IMR-90 (cell line): ENCODE results near the gene CD96. TPM values are rescaled to one million over a fixed set of nuclear protein-coding genes. Genes with fewer than 3 reads are reported as not detected.
A peak's percentile ranks its signal among the peaks of the same experiment; 100 is the strongest.

Experiments
- ATAC-seq: fragments of 200-7000 bp; cut with Tn5 transposase; 2 replicates; pipeline ENCODE4 v1.9.1; 2020; ENCODE audit warnings: low read depth, mild to moderate bottlenecking, moderate library complexity
- BruUV-seq: library from RNA; stranded (reverse); fragments of 400-500 nt; replicated peaks from 2 replicates; lab custom pipeline; 2021; lab: Mats Ljungman, UMichigan
- CTCF ChIA-PET: fragments of 300-600 bp; formaldehyde crosslinking; extraction: SDS; loops from one replicate; lab custom pipeline; 2021; ENCODE audit warnings: antibody characterized with exemption; lab: Yijun Ruan, JAX
- POLR2A ChIA-PET: fragments of 300-600 bp; sonication (Branson Sonifier 250); formaldehyde crosslinking; loops from one replicate; lab custom pipeline; 2022; ENCODE audit warnings: antibody characterized with exemption; ENCODE audit not compliant: unreplicated experiment; lab: Charles Lee
- DNase-seq: peaks from one replicate; pipeline ENCODE4 v3.0.0; 2013
- H2AFZ ChIP-seq: replicated peaks from 2 replicates; pipeline ENCODE3; 2013; ENCODE audit warnings: low read length, mild to moderate bottlenecking; ENCODE audit not compliant: poor library complexity
- H2AK5ac ChIP-seq: 2 replicates; pipeline ENCODE4 v1.6.1; 2013; ENCODE audit warnings: low read depth, low read length, inconsistent platforms
- H2AK9ac ChIP-seq: replicated peaks from 2 replicates; pipeline ENCODE3; 2013; ENCODE audit warnings: mild to moderate bottlenecking, low read depth, low read length, moderate library complexity; ENCODE audit not compliant: poor library complexity
- H2BK120ac ChIP-seq: 2 replicates; pipeline ENCODE4 v1.6.1; 2013; ENCODE audit warnings: low read depth, low read length, inconsistent platforms
- H2BK15ac ChIP-seq: 3 replicates; pipeline ENCODE4 v1.6.1; 2013; ENCODE audit warnings: low read depth, low read length, inconsistent platforms
- H2BK20ac ChIP-seq: 2 replicates; pipeline ENCODE4 v1.6.1; 2013; ENCODE audit warnings: low read depth, mild to moderate bottlenecking, inconsistent platforms, low read length, moderate library complexity
- H2BK5ac ChIP-seq: 2 replicates; pipeline ENCODE4 v1.6.1; 2013; ENCODE audit warnings: mild to moderate bottlenecking, low read depth, low read length, inconsistent platforms; ENCODE audit not compliant: poor library complexity, severe bottlenecking
- H3K14ac ChIP-seq: replicated peaks from 2 replicates; pipeline ENCODE4 v1.6.1; 2013; ENCODE audit warnings: low read depth, low read length, inconsistent platforms
- H3K18ac ChIP-seq: 2 replicates; pipeline ENCODE4 v1.6.1; 2013; ENCODE audit warnings: low read depth, low read length, control low read depth
- H3K23ac ChIP-seq: 2 replicates; pipeline ENCODE4 v1.6.1; 2013; ENCODE audit warnings: low read depth, low read length, inconsistent platforms
- H3K27ac ChIP-seq: 2 replicates; pipeline ENCODE4 v1.5.1; 2013; ENCODE audit warnings: mild to moderate bottlenecking, control low read depth, low read length; ENCODE audit not compliant: insufficient read depth
- H3K27me3 ChIP-seq: 2 replicates; pipeline ENCODE4 v1.6.1; 2013; ENCODE audit warnings: low read length; ENCODE audit not compliant: control insufficient read depth, insufficient read depth
- H3K36me3 ChIP-seq: 2 replicates; pipeline ENCODE4 v1.6.1; 2013; ENCODE audit warnings: low read length, mixed read lengths; ENCODE audit not compliant: control insufficient read depth, insufficient read depth
- H3K4ac ChIP-seq: 2 replicates; pipeline ENCODE4 v1.6.1; 2013; ENCODE audit warnings: low read depth, low read length, inconsistent platforms
- H3K4me1 ChIP-seq: 2 replicates; pipeline ENCODE4 v1.6.1; 2013; ENCODE audit warnings: low read length, mixed read lengths; ENCODE audit not compliant: control insufficient read depth, insufficient read depth
- H3K4me2 ChIP-seq: 2 replicates; pipeline ENCODE4 v1.6.1; 2013; ENCODE audit warnings: low read depth, mild to moderate bottlenecking, control low read depth, low read length, moderate library complexity
- H3K4me3 ChIP-seq: 2 replicates; pipeline ENCODE4 v1.5.1; 2013; ENCODE audit warnings: low read depth, mild to moderate bottlenecking, control low read depth, low read length, moderate library complexity; ENCODE audit not compliant: insufficient read depth
- H3K56ac ChIP-seq: 2 replicates; pipeline ENCODE4 v1.6.1; 2013; ENCODE audit warnings: low read length, inconsistent platforms; ENCODE audit not compliant: insufficient read depth; ENCODE audit errors: extremely low read depth
- H3K79me1 ChIP-seq, 2 experiments: 2 replicates each; pipeline ENCODE4 v1.6.1; 2013; ENCODE audit warnings: low read length in 2 of 2, inconsistent platforms in 1 of 2, low read depth in 1 of 2
- H3K9ac ChIP-seq: 2 replicates; pipeline ENCODE4 v1.6.1; 2013; ENCODE audit warnings: low read depth, low read length, control low read depth
- H3K9me1 ChIP-seq: 2 replicates; pipeline ENCODE4 v1.6.1; 2013; ENCODE audit warnings: low read length, inconsistent platforms; ENCODE audit not compliant: insufficient read depth
- H3K9me3 ChIP-seq: 2 replicates; pipeline ENCODE4 v1.6.1; 2013; ENCODE audit warnings: low read length; ENCODE audit not compliant: control insufficient read depth, insufficient read depth
- H4K20me1 ChIP-seq: 2 replicates; pipeline ENCODE4 v1.6.1; 2013; ENCODE audit warnings: low read length, inconsistent platforms; ENCODE audit not compliant: insufficient read depth
- H4K5ac ChIP-seq: 2 replicates; pipeline ENCODE4 v1.6.1; 2013; ENCODE audit warnings: mild to moderate bottlenecking, low read depth, low read length, control low read depth
- H4K8ac ChIP-seq, 2 experiments: 2 replicates each; pipeline ENCODE4 v1.6.1; 2013; ENCODE audit warnings: low read depth in 2 of 2, low read length in 2 of 2, control low read depth in 1 of 2, inconsistent platforms in 1 of 2
- H4K91ac ChIP-seq: 2 replicates; pipeline ENCODE4 v1.6.1; 2013; ENCODE audit warnings: low read depth, low read length, inconsistent platforms; ENCODE audit not compliant: insufficient read depth
- FOS ChIP-seq: fragments of 150-350 bp; IDR thresholded peaks from 2 replicates; pipeline ENCODE4 v1.6.1; 2016; ENCODE audit warnings: low read depth, low read length
- MAZ ChIP-seq: IDR thresholded peaks from 2 replicates; pipeline ENCODE4 v1.6.1; 2012; ENCODE audit warnings: low read depth, mild to moderate bottlenecking, low read length, improper control_type of control experiment, moderate library complexity, borderline replicate concordance
- RAD21 ChIP-seq: IDR thresholded peaks from 2 replicates; pipeline ENCODE4 v1.6.1; 2012; ENCODE audit warnings: low read length, improper control_type of control experiment
- WGBS, 2 experiments: methylation state at CpG; one replicate each; pipeline versions ENCODE4 v1.1.5 to v1.1.7; 2013; ENCODE audit warnings: missing lambda C conversion rate in 2 of 2; ENCODE audit not compliant: insufficient read length in 1 of 2; ENCODE audit errors: extremely low coverage in 2 of 2; 5-methylcytosine and 5-hydroxymethylcytosine counted together
- dilution Hi-C: fragments of 300-500 bp; cut with HindIII; formaldehyde crosslinking; loops from one replicate; pipeline ENCODE4 v1.14.3; 2018; ENCODE audit warnings: low sequenced_read_pairs; ENCODE audit not compliant: unreplicated experiment
- in situ Hi-C: fragments of 300-500 bp; cut with MboI; formaldehyde crosslinking; loops from 3 replicates; pipeline ENCODE4 v1.14.3; 2019; ENCODE audit warnings: low sequenced_read_pairs, inconsistent platforms, mixed read lengths
- intact Hi-C: fragments of 100-400 bp; cut with micrococcal nuclease; formaldehyde crosslinking; loops from 2 replicates; pipeline ENCODE4 v1.10.0; 2022
- polyA plus RNA-seq, 3 experiments: library from polyadenylated mRNA; depleted of rRNA; stranded (reverse); fragments of >200 nt; gene quantifications; 2 replicates each; pipeline ENCODE4 v1.2.3, GENCODE V29; 2012; ENCODE audit warnings: low replicate concordance in 1 of 3
- total RNA-seq: library from RNA; depleted of rRNA; stranded (reverse); fragments of >200 nt; gene quantifications from 2 replicates; pipeline ENCODE4 v1.2.3, GENCODE V29; 2012

Gene CD96
- total and polyA plus RNA-seq, 2 of the 4 experiments (the other 2 are of a cell fraction), result 0.05 to 0.18 TPM

DNA sequence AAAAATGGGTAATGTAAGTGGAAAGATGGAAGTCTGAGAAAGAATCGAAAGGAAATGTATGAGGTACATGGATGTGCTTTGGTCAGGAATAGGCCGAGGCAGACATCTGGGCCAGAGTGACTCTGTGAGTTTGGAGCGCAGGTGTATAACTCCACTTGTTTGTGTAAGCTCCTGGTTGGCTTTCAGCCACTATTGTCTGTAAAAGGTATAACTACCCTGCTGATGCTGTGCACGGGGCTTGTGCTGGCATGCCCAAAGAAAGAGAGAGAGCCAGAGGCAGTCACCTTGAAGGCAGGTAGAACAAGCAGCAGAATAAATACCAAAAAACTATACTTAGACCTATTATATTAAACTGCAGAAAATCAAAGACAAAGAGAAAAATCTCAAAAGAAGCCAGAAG is 32.7 kb upstream of the CD96 start:
- H3K27me3 ChIP-seq, result peaks cover 7% of the 10 kb centered on the region
- H3K4me3 ChIP-seq, result no peak overlapping the region
- no peak overlapping the region for H2AK9ac ChIP-seq
- ATAC-seq (no peak), DNase-seq (no peak)
- H3K14ac ChIP-seq, result no peak overlapping the region
- no TSS peak for BruUV-seq
- TF ChIP-seq FOS (no peak), RAD21 (no peak), MAZ (no peak)
- no peaks in the 10 kb centered on the region for H3K36me3 ChIP-seq
- H4K91ac ChIP-seq, result no peak overlapping the region
- no peak overlapping the region for H4K8ac ChIP-seq
- no peak overlapping the region for H3K27ac ChIP-seq
- intact Hi-C loops (no loop called here), dilution Hi-C loops (no loop called here), in situ Hi-C loops (no loop called here)
- no peak overlapping the region for H2BK5ac ChIP-seq
- no peak overlapping the region for H3K56ac ChIP-seq
- no peaks in the 10 kb centered on the region for H3K9me3 ChIP-seq
- no peak overlapping the region for H4K5ac ChIP-seq
- WGBS, 2 experiments, result 82 to 100% methylated on average over 1 to 2 of the region's 4 CpGs
- no peak overlapping the region for H2BK120ac ChIP-seq
- H3K9ac ChIP-seq, result no peak overlapping the region
- H3K4me2 ChIP-seq, result no peak overlapping the region
- H3K79me1 ChIP-seq, result no peaks in the 10 kb centered on the region
- H2BK15ac ChIP-seq, result no peak overlapping the region
- no peaks in the 10 kb centered on the region for H3K4me1 ChIP-seq
- POLR2A ChIA-PET, result no interaction called here
- H3K18ac ChIP-seq, result no peak overlapping the region
- H3K4ac ChIP-seq, result no peak overlapping the region
- H3K23ac ChIP-seq, result no peak overlapping the region
- no peak overlapping the region for H2AK5ac ChIP-seq
- CTCF ChIA-PET, result no interaction called here
- H3K9me1 ChIP-seq, result no peaks in the 10 kb centered on the region
- no peaks in the 10 kb centered on the region for H4K20me1 ChIP-seq
- H2AFZ ChIP-seq, result peak overlapping the region; percentile 32
- no peak overlapping the region for H2BK20ac ChIP-seq
